GM12878 (cell line): ENCODE measurements around the gene DLX3. TPM values are rescaled to one million over a fixed set of nuclear protein-coding genes. Genes with fewer than 3 reads are reported as not detected.
A peak's percentile ranks its signal among the peaks of the same experiment; 100 is the strongest.

Experiments
- ATAC-seq: fragments of 200-7000 bp; cut with Tn5 transposase; 3 replicates; pipeline ENCODE4 v1.9.1; 2020; ENCODE audit warnings: mild to moderate bottlenecking, moderate library complexity
- BruUV-seq: library from RNA; stranded (reverse); fragments of 400-500 nt; replicated peaks from 2 replicates; lab custom pipeline; 2021; lab: Mats Ljungman, UMichigan
- CTCF ChIA-PET: fragments of 300-600 bp; sonication (Branson Sonifier 250); formaldehyde crosslinking; extraction: SDS; loops from one replicate; lab custom pipeline; 2021; ENCODE audit warnings: inconsistent platforms; lab: Yijun Ruan, JAX
- POLR2A ChIA-PET: fragments of 350-600 bp; formaldehyde crosslinking; extraction: SDS; loops from one replicate; lab custom pipeline; 2021; ENCODE audit warnings: inconsistent platforms; lab: Charles Lee
- RAD21 ChIA-PET: fragments of 300-600 bp; sonication (Branson Sonifier 250); formaldehyde crosslinking; loops from one replicate; lab custom pipeline; 2023; ENCODE audit warnings: antibody characterized with exemption; ENCODE audit not compliant: unreplicated experiment; lab: Charles Lee
- SMC1A ChIA-PET: fragments of 300-600 bp; sonication (Branson Sonifier 250); formaldehyde crosslinking; loops from one replicate; lab custom pipeline; 2023; ENCODE audit not compliant: unreplicated experiment, uncharacterized antibody; lab: Charles Lee
- DNase-seq: peaks from one replicate; pipeline ENCODE4 v3.0.0-alpha.2; 2011; ENCODE audit warnings: low read depth, low spot score
- FAIRE-seq: peaks from 3 replicates; lab custom pipeline; 2011; peaks lifted over from hg19 to GRCh38; lab: Jason Lieb, UNC
- H2AFZ ChIP-seq: 2 replicates; pipeline ENCODE4 v1.6.0; 2011; ENCODE audit warnings: low read depth, low read length, control low read depth; ENCODE audit not compliant: control insufficient read depth
- H3K27ac ChIP-seq: 2 replicates; pipeline ENCODE4 v1.5.1; 2011; ENCODE audit warnings: control low read depth; ENCODE audit not compliant: control insufficient read depth, insufficient read depth
- H3K27me3 ChIP-seq, 2 experiments: replicated peaks in 1 of 2; 2 replicates each; pipeline versions ENCODE4 v1.6.0 to v1.6.1; 2011; ENCODE audit warnings: low read length in 1 of 2; ENCODE audit not compliant: control insufficient read depth in 2 of 2, insufficient read depth in 2 of 2
- H3K36me3 ChIP-seq, 2 experiments: 2 replicates each; pipeline ENCODE4 v1.5.1; 2011; ENCODE audit warnings: low read length in 1 of 2; ENCODE audit not compliant: control insufficient read depth in 2 of 2, insufficient read depth in 2 of 2
- H3K4me1 ChIP-seq: 2 replicates; pipeline ENCODE4 v1.6.1; 2011; ENCODE audit warnings: mild to moderate bottlenecking, low read length, moderate library complexity, mixed read lengths; ENCODE audit not compliant: control insufficient read depth, insufficient read depth
- H3K4me2 ChIP-seq: 2 replicates; pipeline ENCODE4 v1.6.0; 2011; ENCODE audit warnings: control low read depth; ENCODE audit not compliant: control insufficient read depth, insufficient read depth
- H3K4me3 ChIP-seq: fragments of 200-600 bp; sonication (generic); 2 replicates; pipeline ENCODE4 v1.5.1; 2016
- H3K79me2 ChIP-seq: 2 replicates; pipeline ENCODE4 v1.6.0; 2011; ENCODE audit warnings: low read length; ENCODE audit not compliant: control insufficient read depth, insufficient read depth
- H3K9ac ChIP-seq: 2 replicates; pipeline ENCODE4 v1.8.0; 2011; ENCODE audit warnings: low read length, control low read depth, mixed read lengths; ENCODE audit not compliant: control insufficient read depth, insufficient read depth
- H3K9me3 ChIP-seq: replicated peaks from 3 replicates; pipeline ENCODE4 v1.5.1; 2011; ENCODE audit warnings: mild to moderate bottlenecking, low read length; ENCODE audit not compliant: control insufficient read depth, insufficient read depth
- H4K20me1 ChIP-seq: 2 replicates; pipeline ENCODE4 v1.6.0; 2011; ENCODE audit not compliant: control insufficient read depth, insufficient read depth
- IRF4 ChIP-seq: IDR thresholded peaks from 2 replicates; pipeline ENCODE4 v1.6.1; 2011; ENCODE audit warnings: low read depth, low read length
- PAX5 ChIP-seq: IDR thresholded peaks from 2 replicates; pipeline ENCODE4 v1.6.1; 2011; ENCODE audit warnings: low read depth, low read length, borderline replicate concordance
- SUZ12 ChIP-seq: fragments of 200-600 bp; sonication (generic); IDR thresholded peaks from one replicate; pipeline ENCODE4 v1.6.1; 2018; ENCODE audit warnings: antibody characterized with exemption, mild to moderate bottlenecking; ENCODE audit not compliant: unreplicated experiment
- WGBS: methylation state at CpG from one replicate; pipeline ENCODE4 v1.1.6; 2016; ENCODE audit warnings: low lambda C conversion rate; ENCODE audit not compliant: insufficient replicate concordance, insufficient coverage; ENCODE audit errors: missing lambda C conversion rate; 5-methylcytosine and 5-hydroxymethylcytosine counted together
- in situ Hi-C: fragments of 300-500 bp; cut with MboI; formaldehyde crosslinking; loops from 9 replicates; pipeline ENCODE4 v1.14.3; 2018; ENCODE audit warnings: mixed read lengths
- intact Hi-C: fragments of 100-400 bp; cut with micrococcal nuclease; formaldehyde crosslinking; loops from one replicate; pipeline ENCODE4 v1.14.2; 2022; ENCODE audit not compliant: unreplicated experiment
- polyA plus RNA-seq, 11 experiments: library from polyadenylated mRNA; depleted of rRNA in 4 of 11; unstranded in 6 of 11; stranded (reverse) in 5 of 11; fragments of >200 nt; fragmentation: Nextera tagmentation in 4 of 11; fragmentation: Illumina TruSeq in 1 of 11; extraction: Ambion mirVana in 4 of 11; extraction: Trizol in 1 of 11; gene quantifications; 1 replicate in 1 of 11; 2 replicates in 10 of 11; pipeline versions ENCODE4 v1.2.1 to v1.2.3, GENCODE V29; 2011 to 2016; ENCODE audit warnings: inconsistent platforms in 2 of 11, missing spikeins in 2 of 11, low read depth in 1 of 11
- total RNA-seq, 4 experiments: library from RNA; depleted of rRNA in 3 of 4; stranded (reverse); fragments of >200 nt in 3 of 4; fragmentation: Illumina TruSeq in 1 of 4; extraction: Trizol in 1 of 4; gene quantifications; 2 replicates each; pipeline versions ENCODE4 v1.2.1 to v1.2.3, GENCODE V29; 2013 to 2021

The DLX3 gene
- total and polyA plus RNA-seq, 10 of the 15 experiments (the other 5 are each of a cell fraction or from before 2014, with no cell fraction given) = not detected

GRCh38 chr17:49994085-49995054, 654 bp downstream of the DLX3 start:
- peaks cover 17 to 28% of the 10 kb centered on the region in 2 experiments for H3K27me3 ChIP-seq
- ChIA-PET RAD21 (no interaction called here), POLR2A (no interaction called here), CTCF (interaction anchor here (0.6 to 9.3 kb wide), 5 partner anchors 83 to 161 kb away, joined by 3 to 105 read pairs (median 5); no protein-coding TSS in a partner anchor), SMC1A (no interaction called here)
- in situ Hi-C loops = loop anchor here (5.0 to 10.0 kb wide), 2 partner anchors 290 to 422 kb away; partner anchors contain the start of gene SLC35B1
- H3K27ac ChIP-seq = no peak overlapping the region
- TF ChIP-seq PAX5 (no peak), SUZ12 (peak; percentile 84), IRF4 (no peak)
- H2AFZ ChIP-seq = no peak overlapping the region
- H3K4me1 ChIP-seq = 0 out of 2 replicates have a peak, but pooled peaks cover 3% of the 10 kb centered on the region
- no peak overlapping the region for H3K9ac ChIP-seq
- intact Hi-C loops = loop anchor here (5.0 to 10.0 kb wide), 2 partner anchors 112 to 290 kb away; partner anchors contain the start of gene SLC35B1
- FAIRE-seq (no peak), DNase-seq (no peak), ATAC-seq (no peak)
- WGBS = 23% methylated on average over 50 of the region's 50 CpGs
- H3K4me2 ChIP-seq = peak overlapping the region; percentile 44; the same call in 1 of the 2 replicates
- no peaks in the 10 kb centered on the region for H3K79me2 ChIP-seq
- H3K9me3 ChIP-seq = no peaks in the 10 kb centered on the region; the same call in 1 of the 3 replicates
- no peaks in the 10 kb centered on the region for H3K36me3 ChIP-seq
- no peak overlapping the region for H3K4me3 ChIP-seq
- no peaks in the 10 kb centered on the region for H4K20me1 ChIP-seq
- no TSS peak for BruUV-seq
